H9 (cell line): ENCODE measurements around the gene CD164. TPM values are rescaled to one million over a fixed set of nuclear protein-coding genes. Genes with fewer than 3 reads are reported as not detected.

Experiments
- DNase-seq: peaks from one replicate; pipeline ENCODE4 v3.0.0-alpha.2; 2017
- H2AFZ ChIP-seq: one replicate; pipeline ENCODE4 v1.6.1; 2013; ENCODE audit warnings: mild to moderate bottlenecking, low read length, control low read depth, moderate library complexity
- H2AK5ac ChIP-seq: 2 replicates; pipeline ENCODE4 v1.6.1; 2013; ENCODE audit warnings: low read length, control low read depth, mixed read lengths; ENCODE audit not compliant: insufficient read length
- H2BK120ac ChIP-seq: one replicate; pipeline ENCODE4 v1.6.1; 2013; ENCODE audit warnings: low read depth, mild to moderate bottlenecking, low read length, control low read depth, inconsistent platforms; ENCODE audit not compliant: poor library complexity, severe bottlenecking
- H2BK12ac ChIP-seq: 2 replicates; pipeline ENCODE4 v1.6.1; 2013; ENCODE audit warnings: low read length, control low read depth, mixed read lengths, low read depth; ENCODE audit not compliant: insufficient read length
- H2BK15ac ChIP-seq: 2 replicates; pipeline ENCODE4 v1.6.1; 2013; ENCODE audit warnings: low read depth, low read length, control low read depth
- H2BK20ac ChIP-seq: one replicate; pipeline ENCODE4 v1.6.1; 2013; ENCODE audit warnings: low read depth, mild to moderate bottlenecking, low read length, control low read depth, inconsistent platforms; ENCODE audit not compliant: poor library complexity, severe bottlenecking
- H2BK5ac ChIP-seq: 2 replicates; pipeline ENCODE4 v1.6.1; 2013; ENCODE audit warnings: low read length, control low read depth, mixed read lengths; ENCODE audit not compliant: insufficient read length
- H3K14ac ChIP-seq: 2 replicates; pipeline ENCODE4 v1.6.1; 2013; ENCODE audit warnings: low read length, control low read depth; ENCODE audit not compliant: insufficient read depth
- H3K18ac ChIP-seq: 2 replicates; pipeline ENCODE4 v1.6.1; 2013; ENCODE audit warnings: low read depth, mild to moderate bottlenecking, mixed read lengths, low read length, control low read depth; ENCODE audit not compliant: insufficient read length
- H3K23ac ChIP-seq: 2 replicates; pipeline ENCODE4 v1.6.1; 2013; ENCODE audit warnings: low read length, control low read depth, mixed read lengths, low read depth; ENCODE audit not compliant: insufficient read length
- H3K23me2 ChIP-seq: 2 replicates; pipeline ENCODE4 v1.6.1; 2013; ENCODE audit warnings: low read depth, mild to moderate bottlenecking, mixed read lengths, low read length, control low read depth; ENCODE audit not compliant: insufficient read length, poor library complexity, severe bottlenecking
- H3K27ac ChIP-seq: 2 replicates; pipeline ENCODE4 v1.5.1; 2013; ENCODE audit warnings: low read length, control low read depth, mixed read lengths, low read depth; ENCODE audit not compliant: insufficient read length
- H3K27me3 ChIP-seq: 2 replicates; pipeline ENCODE4 v1.6.1; 2013; ENCODE audit warnings: low read length, control low read depth, inconsistent platforms; ENCODE audit not compliant: insufficient read depth
- H3K4ac ChIP-seq: 2 replicates; pipeline ENCODE4 v1.6.1; 2013; ENCODE audit warnings: low read depth, mild to moderate bottlenecking, control low read depth, inconsistent platforms, low read length, moderate library complexity
- H3K4me1 ChIP-seq: 2 replicates; pipeline ENCODE4 v1.6.1; 2013; ENCODE audit warnings: low read length, control low read depth, inconsistent platforms; ENCODE audit not compliant: insufficient read depth
- H3K4me2 ChIP-seq: 2 replicates; pipeline ENCODE4 v1.6.1; 2013; ENCODE audit warnings: low read length, control low read depth, mixed read lengths; ENCODE audit not compliant: insufficient read length, insufficient read depth
- H3K56ac ChIP-seq: 2 replicates; pipeline ENCODE4 v1.6.1; 2013; ENCODE audit warnings: low read depth, mild to moderate bottlenecking, mixed read lengths, low read length, control low read depth; ENCODE audit not compliant: insufficient read length
- H3K79me1 ChIP-seq: 2 replicates; pipeline ENCODE4 v1.6.1; 2013; ENCODE audit warnings: low read depth, mild to moderate bottlenecking, moderate library complexity, low read length, control low read depth, inconsistent platforms; ENCODE audit not compliant: insufficient read depth, poor library complexity, severe bottlenecking
- H3K79me2 ChIP-seq: 2 replicates; pipeline ENCODE4 v1.6.1; 2013; ENCODE audit warnings: low read length, control low read depth, inconsistent platforms; ENCODE audit not compliant: insufficient read depth
- H3K9ac ChIP-seq: 2 replicates; pipeline ENCODE4 v1.6.1; 2013; ENCODE audit warnings: low read length, control low read depth, mixed read lengths; ENCODE audit not compliant: insufficient read length; ENCODE audit errors: extremely low read depth
- H3K9me3 ChIP-seq: one replicate; pipeline ENCODE4 v1.6.1; 2013; ENCODE audit warnings: low read depth, low read length, inconsistent platforms; ENCODE audit not compliant: control insufficient read depth
- H3T11ph ChIP-seq: one replicate; pipeline ENCODE4 v1.6.1; 2013; ENCODE audit warnings: mild to moderate bottlenecking, low read length, control low read depth, inconsistent platforms
- H4K20me1 ChIP-seq: one replicate; pipeline ENCODE4 v1.6.1; 2013; ENCODE audit not compliant: control insufficient read depth, insufficient read length, insufficient read depth
- H4K5ac ChIP-seq: 2 replicates; pipeline ENCODE4 v1.6.1; 2013; ENCODE audit warnings: low read depth, mild to moderate bottlenecking, mixed read lengths, low read length, control low read depth; ENCODE audit not compliant: insufficient read length
- H4K8ac ChIP-seq: replicated peaks from 2 replicates; pipeline ENCODE4 v1.6.1; 2013; ENCODE audit warnings: low read length, control low read depth, mixed read lengths, low read depth; ENCODE audit not compliant: insufficient read length
- H4K91ac ChIP-seq: 2 replicates; pipeline ENCODE4 v1.6.1; 2013; ENCODE audit warnings: low read depth, mild to moderate bottlenecking, moderate library complexity, mixed read lengths, low read length, control low read depth; ENCODE audit not compliant: insufficient read length
- H3K27ac Mint-ChIP-seq, 3 experiments: 2 replicates in 2 of 3; 3 replicates in 1 of 3; pipeline ENCODE4 v1.8.0; 2020 to 2021; ENCODE audit warnings: mixed read lengths in 3 of 3, mild to moderate bottlenecking in 1 of 3, moderate library complexity in 1 of 3
- H3K27me3 Mint-ChIP-seq: 2 replicates; pipeline ENCODE4 v1.8.0; 2021; ENCODE audit warnings: low read depth, mild to moderate bottlenecking, moderate library complexity, mixed read lengths
- H3K36me3 Mint-ChIP-seq, 3 experiments: 2 replicates in 2 of 3; 3 replicates in 1 of 3; pipeline ENCODE4 v1.8.0; 2020 to 2021; ENCODE audit warnings: low read depth in 3 of 3, mixed read lengths in 3 of 3; ENCODE audit not compliant: insufficient read depth in 1 of 3
- H3K4me1 Mint-ChIP-seq, 2 experiments: 2 replicates each; pipeline ENCODE4 v1.8.0; 2020; ENCODE audit warnings: mixed read lengths in 2 of 2
- H3K4me3 Mint-ChIP-seq, 2 experiments: 2 replicates in 1 of 2; 3 replicates in 1 of 2; pipeline ENCODE4 v1.8.0; 2020 to 2021; ENCODE audit warnings: mild to moderate bottlenecking in 2 of 2, mixed read lengths in 2 of 2, moderate library complexity in 1 of 2
- H3K9me3 Mint-ChIP-seq, 2 experiments: 2 replicates in 1 of 2; 3 replicates in 1 of 2; pipeline ENCODE4 v1.8.0; 2020; ENCODE audit warnings: mild to moderate bottlenecking in 2 of 2, mixed read lengths in 2 of 2, moderate library complexity in 1 of 2
- WGBS: extraction: QIAGEN DNeasy Blood & Tissue Kit; methylation state at CpG from one replicate; pipeline ENCODE4 v1.1.7; 2013; ENCODE audit warnings: missing lambda C conversion rate, low lambda C conversion rate, mixed read lengths; ENCODE audit not compliant: insufficient read length; ENCODE audit errors: extremely low coverage; 5-methylcytosine and 5-hydroxymethylcytosine counted together
- total RNA-seq: library from RNA; stranded (reverse); gene quantifications from 2 replicates; pipeline ENCODE4 v1.2.1, GENCODE V29; 2021
- TF ChIP-seq, protein P1 (sequence below): fragments of 200-600 bp; sonication (generic); conservative IDR thresholded peaks from 3 replicates; pipeline ENCODE4 v1.8.0; 2021; ENCODE audit warnings: antibody characterized with exemption, mild to moderate bottlenecking

The CD164 gene
- total RNA-seq, 1 experiment from 2014 or later: 130 TPM

DNA sequence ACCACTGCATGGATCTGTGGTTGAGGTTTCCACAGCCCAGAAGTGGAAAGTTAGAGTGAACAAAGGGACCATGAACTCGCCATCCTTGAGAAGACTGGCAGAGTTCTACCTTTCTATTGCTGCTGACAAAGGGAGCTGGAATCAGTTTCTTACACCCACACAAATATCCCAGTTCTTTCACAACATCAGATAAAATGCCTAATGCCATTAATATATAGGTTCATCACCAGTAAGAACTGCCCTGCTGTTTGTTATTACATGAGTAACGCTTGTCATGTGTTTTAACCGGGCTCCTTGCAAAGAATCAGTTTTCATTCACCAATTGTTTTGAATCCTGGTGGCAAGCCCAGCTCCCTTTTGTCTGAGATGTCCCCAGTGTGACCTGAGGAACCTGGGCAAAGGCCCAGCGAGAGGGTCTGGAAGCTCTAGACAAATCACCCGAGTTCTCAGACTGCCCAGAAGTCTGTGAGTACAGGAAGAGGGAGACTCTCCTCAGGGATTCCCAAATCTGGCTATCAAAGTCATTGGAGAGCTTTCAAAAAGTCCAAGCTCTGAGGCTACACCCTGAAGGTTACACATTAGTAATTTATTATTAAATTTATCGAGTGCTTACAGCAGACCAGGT is 7.5 kb upstream of the CD164 start:
- Histone ChIP-seq H3K14ac (no peak overlapping the region), H4K91ac (no peak overlapping the region), H3K27me3 (no peaks in the 10 kb centered on the region), H3K23ac (no peak overlapping the region), H3K79me2 (no peaks in the 10 kb centered on the region), H2BK12ac (no peak overlapping the region), H2BK120ac (no peak overlapping the region), H3K23me2 (no peaks in the 10 kb centered on the region), H3T11ph (no peak overlapping the region), H3K56ac (no peak overlapping the region), H3K79me1 (no peaks in the 10 kb centered on the region), H3K18ac (no peak overlapping the region), H3K27ac (no peak overlapping the region), H3K9me3 (no peaks in the 10 kb centered on the region), H4K20me1 (no peaks in the 10 kb centered on the region), H2BK5ac (no peak overlapping the region), H3K4ac (no peak overlapping the region), H3K9ac (no peak overlapping the region), H4K8ac (no peak overlapping the region), H2BK15ac (no peak overlapping the region), H3K4me2 (no peak overlapping the region), H2AK5ac (no peak overlapping the region), H3K4me1 (no peaks in the 10 kb centered on the region), H2AFZ (no peak overlapping the region), H4K5ac (no peak overlapping the region), H2BK20ac (no peak overlapping the region)
- TF ChIP-seq, protein P1, sequence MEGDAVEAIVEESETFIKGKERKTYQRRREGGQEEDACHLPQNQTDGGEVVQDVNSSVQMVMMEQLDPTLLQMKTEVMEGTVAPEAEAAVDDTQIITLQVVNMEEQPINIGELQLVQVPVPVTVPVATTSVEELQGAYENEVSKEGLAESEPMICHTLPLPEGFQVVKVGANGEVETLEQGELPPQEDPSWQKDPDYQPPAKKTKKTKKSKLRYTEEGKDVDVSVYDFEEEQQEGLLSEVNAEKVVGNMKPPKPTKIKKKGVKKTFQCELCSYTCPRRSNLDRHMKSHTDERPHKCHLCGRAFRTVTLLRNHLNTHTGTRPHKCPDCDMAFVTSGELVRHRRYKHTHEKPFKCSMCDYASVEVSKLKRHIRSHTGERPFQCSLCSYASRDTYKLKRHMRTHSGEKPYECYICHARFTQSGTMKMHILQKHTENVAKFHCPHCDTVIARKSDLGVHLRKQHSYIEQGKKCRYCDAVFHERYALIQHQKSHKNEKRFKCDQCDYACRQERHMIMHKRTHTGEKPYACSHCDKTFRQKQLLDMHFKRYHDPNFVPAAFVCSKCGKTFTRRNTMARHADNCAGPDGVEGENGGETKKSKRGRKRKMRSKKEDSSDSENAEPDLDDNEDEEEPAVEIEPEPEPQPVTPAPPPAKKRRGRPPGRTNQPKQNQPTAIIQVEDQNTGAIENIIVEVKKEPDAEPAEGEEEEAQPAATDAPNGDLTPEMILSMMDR: no peak
- Mint-ChIP-seq H3K27ac (no peak overlapping the region), H3K4me1 (peaks cover 0 to 3% of the 10 kb centered on the region in 2 experiments; a peak in 1 of 4 replicates), H3K4me3 (no peak overlapping the region), H3K27me3 (no peaks in the 10 kb centered on the region), H3K9me3 (no peaks in the 10 kb centered on the region), H3K36me3 (no peaks in the 10 kb centered on the region)
- WGBS: no CpG with 5 or more reads among the region's 6 CpGs
- no peak for DNase-seq
